MCF 10A (cell line): Measurements from ENCODE around the gene POLH. TPM values are rescaled to one million over a fixed set of nuclear protein-coding genes. Genes with fewer than 3 reads are reported as not detected.

Source experiments
- BruUV-seq: library from RNA; stranded (reverse); fragments of 400-500 nt; replicated peaks from 2 replicates; lab custom pipeline; 2021; lab: Mats Ljungman, UMichigan
- CTCF ChIA-PET: fragments of 300-600 bp; sonication (Branson Sonifier 250); formaldehyde crosslinking; extraction: SDS; loops from one replicate; lab custom pipeline; 2021; ENCODE audit warnings: antibody characterized with exemption, inconsistent platforms; lab: Yijun Ruan, JAX
- POLR2A ChIA-PET: fragments of 300-600, 350-650 bp; sonication (Branson Sonifier 250); formaldehyde crosslinking; extraction: SDS; loops from one replicate; lab custom pipeline; 2020; ENCODE audit warnings: antibody characterized with exemption, inconsistent platforms; lab: Yijun Ruan, JAX
- DNase-seq: peaks from one replicate; pipeline ENCODE4 v3.0.0-alpha.2; 2018; ENCODE audit not compliant: unreplicated experiment
- H3K27ac Mint-ChIP-seq: one replicate; pipeline ENCODE4 v1.8.0; 2022; ENCODE audit warnings: mild to moderate bottlenecking, low read depth, mixed read lengths; ENCODE audit not compliant: unreplicated experiment
- H3K27me3 Mint-ChIP-seq: one replicate; pipeline ENCODE4 v1.8.0; 2022; ENCODE audit warnings: mixed read lengths; ENCODE audit not compliant: insufficient read depth, unreplicated experiment
- H3K36me3 Mint-ChIP-seq: one replicate; pipeline ENCODE4 v1.8.0; 2022; ENCODE audit warnings: mild to moderate bottlenecking, moderate library complexity, mixed read lengths; ENCODE audit not compliant: insufficient read depth, unreplicated experiment
- H3K4me1 Mint-ChIP-seq: one replicate; pipeline ENCODE4 v1.8.0; 2022; ENCODE audit warnings: mixed read lengths; ENCODE audit not compliant: insufficient read depth, unreplicated experiment
- H3K4me3 Mint-ChIP-seq: one replicate; pipeline ENCODE4 v1.8.0; 2022; ENCODE audit warnings: mild to moderate bottlenecking, moderate library complexity, mixed read lengths; ENCODE audit not compliant: unreplicated experiment
- H3K9me3 Mint-ChIP-seq: one replicate; pipeline ENCODE4 v1.8.0; 2022; ENCODE audit warnings: mixed read lengths; ENCODE audit not compliant: unreplicated experiment
- CTCF ChIP-seq: fragments of 200-600 bp; IDR thresholded peaks from one replicate; pipeline ENCODE4 v1.8.0; 2022; ENCODE audit warnings: antibody characterized with exemption, mild to moderate bottlenecking; ENCODE audit not compliant: unreplicated experiment
- intact Hi-C: fragments of 100-400 bp; cut with micrococcal nuclease; formaldehyde crosslinking; loops from 2 replicates; pipeline ENCODE4 v1.14.1; 2022
- total RNA-seq: library from RNA; stranded (reverse); gene quantifications from 2 replicates; pipeline ENCODE4 v1.2.3, GENCODE V29; 2022

The POLH gene
- total RNA-seq, 1 experiment from 2014 or later: 36.7 TPM

DNA sequence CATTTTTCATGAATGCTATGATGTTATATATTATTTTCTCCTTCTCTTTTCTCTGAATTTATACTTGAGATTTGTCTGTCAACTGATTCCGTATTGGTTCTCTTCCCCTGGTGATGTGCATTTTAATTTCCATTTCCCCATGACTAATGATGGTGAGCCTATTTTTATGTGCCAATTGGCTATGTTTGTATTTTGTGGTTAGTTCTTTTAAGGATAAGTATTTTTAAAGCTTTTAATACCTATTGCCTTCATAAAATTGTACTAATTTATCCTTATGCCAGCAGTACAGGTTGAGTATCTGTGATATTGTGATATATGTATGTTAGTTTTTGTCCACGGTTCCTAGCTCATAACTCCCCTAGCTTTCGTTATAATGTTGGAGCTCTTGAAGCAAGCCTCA, 2.8 kb downstream of the POLH start:
- BruUV-seq: no TSS peak
- H3K4me1 Mint-ChIP-seq: peaks cover 11% of the 10 kb centered on the region
- TF ChIP-seq CTCF: no peak
- H3K36me3 Mint-ChIP-seq: peaks cover 53% of the 10 kb centered on the region
- intact Hi-C loops: no loop called here
- no peak overlapping the region for H3K27ac Mint-ChIP-seq
- no peaks in the 10 kb centered on the region for H3K9me3 Mint-ChIP-seq
- ChIA-PET CTCF (interaction anchor here (0.7 kb wide), 1 partner anchor 1791 kb away, joined by 5 read pairs; the partner anchor contains the start of gene TOMM6), POLR2A (interaction anchor here (0.6 to 2.6 kb wide), 5 partner anchors 18 to 481 kb away, joined by 3 to 7 read pairs (median 5); partner anchors contain the start of gene MAD2L1BP)
- no peak for DNase-seq
- H3K4me3 Mint-ChIP-seq: peak overlapping the region; percentile 24
- no peaks in the 10 kb centered on the region for H3K27me3 Mint-ChIP-seq

GRCh38 chr6:43579171-43579570, 3.2 kb downstream of the POLH start:
- Mint-ChIP-seq H3K27me3 (no peaks in the 10 kb centered on the region), H3K4me3 (peak overlapping the region; percentile 24), H3K4me1 (peaks cover 11% of the 10 kb centered on the region), H3K36me3 (peaks cover 57% of the 10 kb centered on the region), H3K9me3 (no peaks in the 10 kb centered on the region), H3K27ac (no peak overlapping the region)
- ChIA-PET POLR2A (interaction anchor here (0.6 to 2.6 kb wide), 6 partner anchors 15 to 482 kb away, joined by 3 to 7 read pairs (median 4); partner anchors contain the start of gene MAD2L1BP), CTCF (interaction anchor here (0.7 kb wide), 1 partner anchor 1791 kb away, joined by 5 read pairs; the partner anchor contains the start of gene TOMM6)
- intact Hi-C loops: no loop called here
- no peak for TF ChIP-seq CTCF
- BruUV-seq: no TSS peak
- DNase-seq: no peak

DNA sequence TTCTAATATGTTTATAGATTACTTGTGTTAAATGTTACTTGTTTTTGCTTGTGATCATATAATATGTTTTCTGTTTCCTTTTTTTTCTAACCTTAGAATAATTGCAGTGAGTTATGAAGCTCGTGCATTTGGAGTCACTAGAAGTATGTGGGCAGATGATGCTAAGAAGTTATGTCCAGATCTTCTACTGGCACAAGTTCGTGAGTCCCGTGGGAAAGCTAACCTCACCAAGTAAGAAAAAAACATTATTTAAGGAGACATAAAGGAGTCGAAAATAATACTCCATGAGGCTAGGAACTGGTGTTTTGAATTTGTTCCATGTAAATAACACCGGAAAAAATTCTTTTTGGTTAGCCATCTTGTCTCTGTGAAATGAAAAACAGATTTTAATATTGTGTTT, 6.9 kb downstream of the POLH start:
- CTCF ChIA-PET: interaction anchor here (0.6 kb wide), 1 partner anchor 1531 kb away, joined by 3 read pairs; no protein-coding TSS in a partner anchor

More for the DNA sequence above, 6.9 kb downstream of the POLH start:
- Mint-ChIP-seq H3K4me1 (peaks cover 11% of the 10 kb centered on the region), H3K27me3 (no peaks in the 10 kb centered on the region), H3K9me3 (no peaks in the 10 kb centered on the region), H3K36me3 (peaks cover 74% of the 10 kb centered on the region), H3K27ac (no peak overlapping the region), H3K4me3 (no peak overlapping the region)
- intact Hi-C loops: no loop called here
- no TSS peak for BruUV-seq
- POLR2A ChIA-PET: interaction anchor here (0.6 to 1.1 kb wide), 3 partner anchors 9 to 318 kb away, joined by 3 read pairs; no protein-coding TSS in a partner anchor
- no peak for TF ChIP-seq CTCF
- no peak for DNase-seq
